ENCODE data around the gene EFNA3.

EFNA3 gene

DNA sequence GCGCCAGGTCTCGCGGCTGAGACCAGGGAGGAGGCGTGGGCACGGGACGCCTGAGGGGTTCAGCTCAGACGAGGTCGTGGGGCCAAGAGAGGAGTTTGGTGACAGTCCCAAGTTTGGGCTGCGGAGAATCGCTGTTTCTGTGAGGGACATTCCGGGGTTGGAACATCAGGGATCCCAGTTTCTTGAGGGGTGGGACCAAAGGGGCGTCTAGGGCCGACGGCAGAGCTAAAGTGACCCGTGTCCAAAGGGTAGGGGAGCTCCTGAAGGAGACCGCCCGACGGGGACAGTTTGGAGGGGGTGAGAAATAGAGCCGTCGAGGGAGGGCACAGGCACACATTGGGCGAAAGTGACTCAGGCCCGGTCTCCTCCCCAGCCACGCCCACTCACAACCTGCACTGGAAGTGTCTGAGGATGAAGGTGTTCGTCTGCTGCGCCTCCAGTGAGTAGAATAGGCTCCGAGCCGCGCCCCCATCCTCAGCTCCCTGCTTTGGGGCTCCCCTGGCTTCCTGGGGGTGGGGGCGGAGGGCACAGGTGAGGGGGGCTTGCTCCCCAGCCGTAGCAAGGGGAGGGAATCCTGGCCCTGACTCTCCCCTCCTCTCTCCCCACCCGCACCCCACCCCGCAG lies 7.0 kb downstream of the EFNA3 start:
- peak overlapping the region; percentile 60 to 61 for H3K4me3 ChIP-seq
- intact Hi-C loops (cut with DNase I; ENCODE audit: low total_unique reads): loop anchor here (2.0 kb wide), 1 partner anchor 23 kb away; the partner anchor contains the start of gene EFNA4
- no peaks in the 10 kb centered on the region for H3K36me3 ChIP-seq
- TF ChIP-seq CTCF (IDR thresholded peaks at IDR 0.05): no peak
- H3K27ac ChIP-seq: peak overlapping the region; percentile 86 to 91
- DNase-seq: peak; percentile 65 to 86
- peaks cover 4 to 43% of the 10 kb centered on the region in 2 donors for H3K27me3 ChIP-seq
- H3K4me1 ChIP-seq: peaks cover 0 to 54% (median 36%) of the 10 kb centered on the region in 4 donors
- H3K9me3 ChIP-seq: no peaks in the 10 kb centered on the region

DNA sequence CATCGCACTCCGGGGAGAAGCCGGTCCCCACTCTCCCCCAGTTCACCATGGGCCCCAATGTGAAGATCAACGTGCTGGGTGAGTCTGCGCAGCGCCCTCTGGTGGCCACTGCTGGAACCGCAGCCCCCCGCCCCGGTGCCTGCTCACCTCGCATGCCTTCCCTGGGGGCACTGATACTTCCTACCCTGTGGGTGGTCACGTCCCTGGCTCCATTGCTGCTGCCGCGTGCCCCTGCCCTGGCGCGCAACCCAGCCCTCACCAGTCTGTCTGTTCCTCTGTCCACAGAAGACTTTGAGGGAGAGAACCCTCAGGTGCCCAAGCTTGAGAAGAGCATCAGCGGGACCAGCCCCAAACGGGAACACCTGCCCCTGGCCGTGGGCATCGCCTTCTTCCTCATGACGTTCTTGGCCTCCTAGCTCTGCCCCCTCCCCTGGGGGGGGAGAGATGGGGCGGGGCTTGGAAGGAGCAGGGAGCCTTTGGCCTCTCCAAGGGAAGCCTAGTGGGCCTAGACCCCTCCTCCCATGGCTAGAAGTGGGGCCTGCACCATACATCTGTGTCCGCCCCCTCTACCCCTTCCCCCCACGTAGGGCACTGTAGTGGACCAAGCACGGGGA lies 7.6 kb downstream of the EFNA3 start:
- Histone ChIP-seq H3K27me3 (peaks cover 0 to 37% of the 10 kb centered on the region in 2 donors), H3K4me1 (peaks cover 0 to 51% (median 31%) of the 10 kb centered on the region in 4 donors), H3K9me3 (no peaks in the 10 kb centered on the region), H3K27ac (peak overlapping the region in 1 of 2 donors; percentile 91), H3K36me3 (no peaks in the 10 kb centered on the region), H3K4me3 (peak overlapping the region; percentile 60 to 61)
- DNase-seq: peak in 1 of 2 donors; percentile 81
- intact Hi-C loops (cut with DNase I; ENCODE audit: low total_unique reads): no loop called here
- peak; percentile 89 to 99 for TF ChIP-seq CTCF (IDR thresholded peaks at IDR 0.05)

GRCh38 chr1:155086856-155087535 lies 8.4 kb downstream of the EFNA3 start:
- no peak for TF ChIP-seq CTCF (IDR thresholded peaks at IDR 0.05)
- H3K4me3 ChIP-seq: no peak overlapping the region
- no peaks in the 10 kb centered on the region for H3K9me3 ChIP-seq
- H3K4me1 ChIP-seq: peaks cover 0 to 49% (median 25%) of the 10 kb centered on the region in 4 donors
- intact Hi-C loops (cut with DNase I; ENCODE audit: low total_unique reads): no loop called here
- peaks cover 0 to 29% of the 10 kb centered on the region in 2 donors for H3K27me3 ChIP-seq
- H3K27ac ChIP-seq: no peak overlapping the region
- no peak for DNase-seq
- no peaks in the 10 kb centered on the region for H3K36me3 ChIP-seq

- H3K36me3 ChIP-seq: no peaks in the 10 kb centered on the region
- DNase-seq: peak; percentile 64 to 82
- H3K4me1 ChIP-seq: peaks cover 0 to 24% (median 14%) of the 10 kb centered on the region in 4 donors
- H3K27ac ChIP-seq: no peak overlapping the region
- no peak overlapping the region for H3K4me3 ChIP-seq
- peaks cover 0 to 4% of the 10 kb centered on the region in 2 donors for H3K27me3 ChIP-seq
- H3K9me3 ChIP-seq: no peaks in the 10 kb centered on the region
- intact Hi-C loops (cut with DNase I; ENCODE audit: low total_unique reads): loop anchor here (2.0 to 5.0 kb wide), 2 partner anchors 36 to 75 kb away; partner anchors contain the start of gene EFNA1
- peak; percentile 93 to 99 for TF ChIP-seq CTCF (IDR thresholded peaks at IDR 0.05)
These were observed 12.7 kb downstream of the EFNA3 start for GRCh38 chr1:155091071-155092051.

DNA sequence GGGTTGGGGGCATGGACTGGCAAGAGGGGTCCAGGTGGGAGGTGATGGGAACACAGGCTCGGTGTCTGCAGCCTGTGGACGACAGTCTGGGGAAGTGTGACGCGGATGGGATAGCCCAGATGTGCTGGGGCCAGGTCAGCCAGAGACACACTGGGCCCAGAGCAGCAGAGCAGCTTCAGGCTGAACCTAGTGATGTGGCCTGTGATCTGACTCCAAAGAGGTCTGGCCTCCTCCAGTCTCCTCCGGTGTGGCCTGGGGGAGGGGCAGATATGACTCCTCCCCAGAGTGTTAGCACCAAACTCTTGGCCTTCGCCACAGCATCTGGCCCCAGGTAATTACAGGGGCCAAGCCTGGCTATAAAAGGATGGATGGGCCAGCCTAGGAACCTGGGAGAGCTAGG lies 13.5 kb downstream of the EFNA3 start:
- intact Hi-C loops (cut with DNase I; ENCODE audit: low total_unique reads): loop anchor here (5.0 kb wide), 1 partner anchor 35 kb away; the partner anchor contains the start of gene EFNA1
- no peak for DNase-seq
- no peaks in the 10 kb centered on the region for H3K36me3 ChIP-seq

More for the DNA sequence above, 13.5 kb downstream of the EFNA3 start:
- H3K27ac ChIP-seq: no peak overlapping the region
- H3K4me3 ChIP-seq: no peak overlapping the region
- peaks cover 0 to 22% (median 14%) of the 10 kb centered on the region in 4 donors for H3K4me1 ChIP-seq
- no peaks in the 10 kb centered on the region for H3K9me3 ChIP-seq
- peaks cover 0 to 4% of the 10 kb centered on the region in 2 donors for H3K27me3 ChIP-seq
- TF ChIP-seq CTCF (IDR thresholded peaks at IDR 0.05): no peak
